Left renal pelvis (tissue), 4 donors: ENCODE data around the gene CCIN. TPM values are rescaled to one million over a fixed set of nuclear protein-coding genes. Genes with fewer than 3 reads are reported as not detected.
A peak's percentile ranks its signal among the peaks of the same experiment; 100 is the strongest.
"Not testable (repeated sequence)": the region's sequence is repeated elsewhere in the genome, so short reads cannot be mapped to it uniquely, and the experiment has no call there.

Experiments
- DNase-seq, 4 donors: peaks; one replicate each; pipeline ENCODE4 v3.0.0-alpha.2; 2013; ENCODE audit warnings: low read depth in 4 of 4, low spot score in 3 of 4
- polyA plus RNA-seq, 4 donors: library from polyadenylated mRNA; unstranded; fragments of 120-200 nt; gene quantifications; one replicate each; pipeline ENCODE4 v1.2.1, GENCODE V29; 2013; ENCODE audit not compliant: insufficient read length in 4 of 4

The CCIN gene
- polyA plus RNA-seq, 4 donors: 0.36 to 0.55 (median 0.50) TPM

DNA sequence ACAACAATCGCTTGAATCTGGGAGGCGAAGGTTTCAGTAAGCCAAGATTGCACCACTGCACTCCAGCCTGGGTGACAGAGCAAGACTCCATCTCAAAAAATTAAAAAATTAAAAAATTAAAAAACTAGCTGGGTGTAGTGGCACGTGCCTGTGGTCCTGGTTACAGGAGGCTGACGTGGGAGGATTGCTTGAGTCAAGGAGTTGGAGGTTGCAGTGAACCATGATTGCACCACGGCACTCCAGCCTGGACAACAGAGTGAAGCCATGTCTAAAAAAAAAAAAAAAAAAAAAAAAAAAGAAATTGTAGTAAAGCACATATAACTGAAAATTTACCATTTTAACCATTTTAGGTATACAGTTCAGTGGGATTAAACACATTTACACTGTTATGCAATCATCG is 13.1 kb upstream of the CCIN start:
- DNase-seq: no peak

DNA sequence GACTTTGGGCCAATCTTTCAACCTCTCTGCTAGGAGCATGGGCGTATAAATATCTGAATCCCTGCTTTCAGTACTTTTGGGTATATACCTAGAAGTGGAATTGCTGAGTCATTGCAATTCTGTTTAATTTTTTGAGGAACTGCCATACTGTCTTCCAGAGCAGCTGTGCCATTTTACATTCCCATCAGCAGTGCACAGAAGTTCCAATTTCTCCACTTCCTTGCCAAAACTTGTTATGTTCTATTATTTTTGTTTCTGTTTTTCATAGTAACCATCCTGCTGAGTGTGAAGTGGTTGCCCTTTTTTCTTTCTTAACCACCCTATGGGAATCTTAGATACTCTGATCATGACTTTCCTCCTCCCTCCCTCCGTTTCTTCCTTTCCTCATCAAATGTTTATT is 11.1 kb upstream of the CCIN start:
- DNase-seq: no peak

DNA sequence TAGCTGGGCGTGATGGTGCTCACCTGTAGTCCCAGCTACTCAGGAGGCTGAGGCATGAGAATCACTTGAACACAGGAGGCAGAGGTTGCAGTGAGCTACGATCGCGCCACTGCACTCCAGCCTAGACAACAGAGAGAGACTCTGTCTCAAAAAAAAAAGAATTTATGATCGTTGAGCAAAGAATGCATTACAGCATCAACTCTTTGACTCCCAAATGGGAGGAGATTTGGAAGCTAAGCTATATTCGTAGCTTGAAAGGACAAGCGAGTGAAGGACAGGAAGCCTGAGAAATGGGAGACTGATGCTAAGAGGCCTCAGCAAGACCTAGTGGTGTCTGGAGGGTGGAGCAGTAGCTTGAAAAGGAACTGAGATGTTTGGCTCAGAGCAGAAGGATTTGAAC is 10.3 kb upstream of the CCIN start:
- DNase-seq: no peak

DNA sequence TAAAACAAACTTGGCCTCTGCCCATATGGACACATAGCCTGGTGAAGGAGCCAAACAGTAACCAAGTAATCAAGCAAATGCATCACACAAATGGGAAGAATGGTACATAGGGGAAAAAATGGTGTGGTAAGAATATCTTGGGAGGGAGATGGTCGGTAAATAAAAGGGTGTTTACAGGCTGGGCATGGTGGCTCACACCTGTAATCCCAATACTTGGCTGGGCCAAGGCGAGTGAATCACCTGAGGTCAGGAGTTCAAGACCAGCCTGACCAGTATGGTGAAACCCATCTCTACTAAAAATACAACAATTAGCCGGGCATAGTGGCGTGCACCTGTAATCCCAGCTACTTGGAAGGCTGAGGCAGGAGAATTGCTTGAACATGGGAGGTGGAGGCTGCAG is 9.7 kb upstream of the CCIN start:
- DNase-seq: not testable (repeated sequence)

DNA sequence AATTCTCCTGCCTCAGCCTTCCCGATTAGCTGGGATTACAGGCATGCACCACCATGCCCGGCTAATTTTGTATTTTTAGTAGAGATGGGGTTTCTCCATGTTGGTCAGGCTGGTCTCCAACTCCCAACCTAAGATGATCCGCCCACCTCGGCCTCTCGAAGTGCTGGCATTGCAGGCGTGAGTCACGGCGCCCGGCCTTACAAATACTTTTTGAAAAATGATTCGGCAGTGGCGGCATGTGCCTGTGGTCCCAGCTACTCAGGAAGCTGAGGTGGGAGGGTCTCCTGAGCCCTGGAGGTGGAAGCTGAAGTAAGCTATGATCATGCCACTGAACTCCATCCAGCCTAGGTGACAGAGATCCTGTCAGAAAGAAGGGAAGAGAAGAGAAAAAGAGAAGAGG is 9.1 kb upstream of the CCIN start:
- not testable (repeated sequence) for DNase-seq

DNA sequence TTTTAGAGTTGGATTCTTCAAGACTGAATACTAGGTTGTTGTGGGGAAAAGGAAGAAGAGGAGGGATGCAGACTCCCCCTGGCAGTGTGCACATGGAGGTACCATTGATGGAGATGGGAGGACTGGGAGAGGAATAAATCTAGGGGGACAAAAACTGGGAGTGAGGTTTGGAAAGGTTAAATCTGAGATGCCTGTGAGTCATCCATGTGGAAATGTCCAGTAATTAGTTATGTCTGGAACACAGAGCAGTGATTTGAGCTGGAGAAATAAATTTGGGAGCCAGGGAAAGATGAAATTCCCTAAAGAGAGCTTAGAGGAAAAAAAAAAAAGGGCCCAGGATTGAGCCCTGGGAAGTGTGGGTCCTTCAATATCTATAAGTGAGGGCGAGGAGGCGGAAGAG is 8.0 kb upstream of the CCIN start:
- DNase-seq: no peak

DNA sequence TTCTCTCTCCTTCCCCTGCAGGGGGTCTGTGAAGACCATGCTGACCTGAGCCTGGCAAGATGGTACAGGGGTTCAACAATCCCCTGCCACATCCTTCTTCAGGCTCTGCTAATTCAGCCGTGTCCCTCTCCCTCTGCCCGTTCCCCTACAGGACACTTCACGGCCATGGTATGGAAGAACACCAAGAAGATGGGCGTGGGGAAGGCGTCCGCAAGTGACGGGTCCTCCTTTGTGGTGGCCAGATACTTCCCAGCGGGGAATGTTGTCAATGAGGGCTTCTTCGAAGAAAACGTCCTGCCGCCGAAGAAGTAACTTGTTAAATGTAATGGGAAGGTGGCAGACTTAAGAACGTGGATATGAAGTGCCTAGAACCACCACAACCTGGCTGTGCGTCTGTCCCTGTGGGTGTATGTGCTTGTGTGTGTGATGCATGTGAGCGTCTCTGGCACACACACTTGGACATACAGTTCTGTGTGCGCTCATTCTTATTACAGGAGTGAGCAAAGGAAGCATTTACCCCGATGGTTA is 6.9 kb upstream of the CCIN start:
- DNase-seq: no peak

DNA sequence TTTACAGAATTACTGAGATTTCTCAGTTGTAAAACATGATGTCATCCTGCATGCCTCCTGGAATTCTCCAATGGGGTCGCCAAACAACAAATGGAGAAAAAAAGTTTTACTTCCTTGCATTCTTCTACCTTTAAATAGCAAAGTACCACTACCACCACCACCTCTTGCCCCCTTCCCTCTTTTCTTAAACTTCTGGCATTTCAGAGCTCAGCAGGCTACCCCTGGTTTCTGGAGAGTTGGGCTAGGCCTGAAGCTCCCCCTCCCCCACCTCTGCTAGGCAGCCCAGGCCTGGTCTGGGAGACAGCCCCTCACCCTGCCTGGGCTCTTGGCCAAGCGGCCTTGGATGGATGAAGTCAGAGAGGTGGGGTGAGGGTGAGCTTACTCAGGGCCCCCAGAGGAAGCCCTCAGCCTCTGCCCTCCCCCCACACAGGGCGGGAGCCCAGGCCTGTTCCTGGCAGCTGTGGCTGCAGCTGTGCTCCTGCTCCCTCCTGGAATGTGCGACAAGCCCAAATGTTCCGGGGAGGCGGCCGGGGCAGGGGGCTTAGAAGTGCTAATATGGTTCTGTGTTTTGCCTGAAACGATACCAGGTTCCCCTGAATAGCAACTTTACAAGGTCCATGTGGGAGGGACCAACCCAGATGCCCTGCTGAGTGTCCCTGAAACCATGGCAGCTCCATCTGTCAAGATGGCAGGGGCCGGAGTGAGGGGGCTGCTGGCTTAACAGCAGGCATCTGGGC is 6.0 kb upstream of the CCIN start:
- peak; percentile 74 to 82 (median 80) for DNase-seq

DNA sequence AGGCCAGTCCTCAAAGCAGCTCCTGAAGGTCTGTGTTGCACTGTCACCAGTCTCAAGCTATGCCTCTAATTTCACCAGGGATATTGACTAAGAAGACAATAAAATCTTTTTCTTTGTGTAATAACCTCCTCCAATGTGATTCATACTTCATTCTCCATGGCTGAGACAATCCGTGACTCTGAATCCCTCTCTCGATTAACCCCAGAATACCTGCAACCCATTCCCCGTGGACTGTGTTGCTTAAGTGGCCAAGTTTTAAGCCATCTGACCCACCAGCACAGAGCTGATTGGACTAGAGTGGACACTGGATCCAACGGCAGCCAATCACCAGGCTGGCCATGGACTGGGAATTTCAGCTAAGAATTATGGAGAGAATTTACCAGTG is 5.4 kb upstream of the CCIN start:
- no peak for DNase-seq

DNA sequence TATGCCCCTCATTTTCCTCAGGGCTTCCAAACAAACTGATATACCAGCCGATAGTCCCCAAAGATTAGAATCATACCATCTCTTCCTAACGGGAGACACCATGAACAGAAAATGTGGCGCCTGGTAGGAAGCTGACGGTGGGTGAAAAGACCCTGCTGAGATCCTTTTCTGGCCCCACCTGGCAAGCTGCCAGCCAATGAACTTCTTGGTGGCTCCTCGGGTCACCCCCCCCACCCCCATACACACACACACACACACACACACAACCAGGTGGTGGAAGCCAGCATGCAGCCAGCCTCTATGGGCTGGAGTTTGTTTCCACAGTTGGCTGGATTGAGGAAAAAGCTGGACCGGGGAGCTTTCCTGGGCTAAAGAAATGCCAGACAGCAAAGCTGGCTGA is 4.8 kb upstream of the CCIN start:
- DNase-seq: no peak

DNA sequence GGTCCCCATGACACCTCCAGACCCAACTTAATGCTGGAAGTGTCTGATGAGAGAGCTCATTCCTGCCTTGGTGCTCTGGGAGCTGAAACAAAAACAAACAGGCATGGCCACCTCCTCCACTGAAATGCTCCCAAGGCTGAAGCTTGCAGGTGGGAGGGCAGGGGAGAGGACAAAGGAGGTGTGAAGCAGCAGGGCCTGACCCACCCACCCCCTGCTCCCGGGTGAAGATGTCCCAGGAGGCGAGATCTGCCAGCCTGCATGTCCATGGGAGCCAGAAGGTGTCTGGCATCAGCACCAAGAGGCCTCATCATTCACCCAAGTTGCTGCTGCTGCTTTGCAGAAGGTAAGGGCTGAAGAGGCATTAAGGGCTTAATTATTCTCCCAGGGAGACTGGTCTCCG is 4.2 kb upstream of the CCIN start:
- no peak for DNase-seq

DNA sequence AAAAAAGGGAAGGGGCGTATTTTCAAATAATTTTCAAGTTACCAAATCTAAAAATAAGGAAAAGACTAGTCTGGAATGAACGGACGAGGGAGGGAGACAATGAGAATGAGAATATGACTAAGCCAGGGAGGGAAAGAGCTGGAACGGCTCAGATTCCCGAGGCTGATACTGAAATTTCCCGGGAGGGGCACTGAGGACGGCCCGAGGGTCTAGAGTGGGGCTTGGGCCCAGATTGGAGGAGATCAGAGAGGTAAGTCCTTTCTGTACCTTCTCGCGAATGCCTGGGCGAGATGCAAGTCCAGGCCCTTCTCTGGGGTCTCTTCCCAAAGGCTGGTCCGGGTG is 3.4 kb upstream of the CCIN start:
- no peak for DNase-seq

DNA sequence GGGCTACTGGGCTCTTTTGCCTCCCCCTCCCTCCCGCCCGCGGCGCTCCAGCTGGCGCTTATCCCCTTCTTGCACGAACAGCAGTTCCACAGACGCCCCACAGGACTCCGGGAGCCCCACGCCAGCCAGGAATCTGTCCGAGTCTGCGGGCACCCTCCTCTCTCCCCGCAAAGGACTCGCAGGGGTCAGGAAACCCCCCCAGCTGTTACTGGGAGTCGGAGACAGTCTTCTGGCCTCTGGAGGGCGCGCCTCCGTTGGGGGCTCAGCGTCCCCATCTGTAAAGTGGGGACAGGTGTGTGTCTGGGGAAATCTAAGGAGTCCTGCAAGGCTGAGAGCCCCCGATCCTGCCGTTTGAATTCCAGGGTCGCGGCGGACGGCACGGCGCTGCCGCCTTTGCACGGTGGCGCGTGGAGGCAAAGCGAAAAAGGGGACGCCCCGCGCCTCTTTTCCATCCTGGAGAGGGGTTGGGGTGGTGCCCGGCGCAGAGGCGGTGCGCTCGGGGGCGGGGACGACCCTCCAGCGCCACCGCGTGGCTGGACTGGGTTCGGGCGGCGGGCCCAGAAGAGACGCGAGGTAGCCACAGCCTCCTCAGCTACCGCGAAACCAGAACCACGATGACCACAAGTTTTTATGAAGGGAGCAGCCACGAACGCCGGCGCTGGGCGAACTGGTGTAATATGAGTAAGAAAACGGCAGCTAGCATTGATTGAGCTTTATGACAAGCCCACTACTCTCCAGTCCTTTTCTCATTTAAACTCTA is 2.8 kb upstream of the CCIN start:
- peak in 1 of 4 donors; percentile 48 for DNase-seq

DNA sequence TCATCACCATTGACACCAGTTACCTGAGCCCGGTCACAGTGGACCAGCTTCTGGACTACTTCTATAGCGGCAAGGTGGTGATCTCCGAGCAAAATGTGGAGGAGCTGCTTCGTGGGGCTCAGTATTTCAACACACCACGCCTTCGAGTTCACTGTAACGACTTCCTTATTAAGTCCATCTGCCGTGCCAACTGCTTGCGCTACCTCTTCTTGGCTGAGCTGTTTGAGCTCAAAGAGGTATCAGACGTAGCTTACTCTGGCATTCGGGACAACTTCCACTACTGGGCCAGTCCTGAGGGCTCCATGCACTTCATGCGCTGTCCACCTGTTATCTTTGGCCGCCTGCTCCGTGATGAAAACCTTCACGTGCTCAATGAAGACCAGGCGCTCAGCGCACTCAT is 520 bp downstream of the CCIN start:
- no peak for DNase-seq

DNA sequence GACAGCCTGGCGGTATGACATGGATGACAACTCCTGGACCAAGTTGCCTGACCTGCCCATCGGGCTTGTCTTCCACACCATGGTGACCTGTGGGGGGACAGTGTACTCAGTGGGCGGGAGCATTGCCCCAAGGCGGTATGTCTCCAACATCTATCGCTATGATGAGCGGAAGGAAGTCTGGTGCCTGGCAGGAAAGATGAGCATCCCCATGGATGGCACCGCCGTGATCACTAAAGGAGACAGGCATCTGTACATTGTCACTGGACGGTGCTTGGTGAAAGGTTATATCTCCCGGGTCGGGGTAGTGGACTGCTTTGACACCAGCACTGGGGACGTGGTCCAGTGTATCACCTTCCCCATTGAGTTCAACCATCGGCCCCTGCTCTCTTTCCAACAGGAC is 1.3 kb downstream of the CCIN start:
- no peak for DNase-seq

DNA sequence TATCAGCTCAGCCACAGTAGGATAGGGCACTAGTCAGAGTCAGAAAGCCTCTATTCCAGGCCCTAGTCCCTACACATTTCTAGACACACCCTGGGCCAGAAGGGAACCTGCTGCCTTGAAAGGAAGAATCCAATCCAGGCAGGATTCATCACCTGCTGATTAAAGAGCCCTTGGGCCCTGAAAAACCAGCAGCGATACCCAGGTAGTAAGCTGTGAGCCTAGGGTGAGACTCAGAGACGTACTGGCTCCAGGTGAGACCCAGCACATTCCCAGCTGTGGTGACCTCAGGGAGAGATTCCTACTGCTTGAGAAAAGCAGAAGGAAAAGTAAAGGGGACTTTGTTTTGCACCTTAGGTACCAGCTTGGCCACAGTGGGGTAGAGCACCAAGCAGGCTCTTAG is 4.7 kb downstream of the CCIN start:
- no peak for DNase-seq

DNA sequence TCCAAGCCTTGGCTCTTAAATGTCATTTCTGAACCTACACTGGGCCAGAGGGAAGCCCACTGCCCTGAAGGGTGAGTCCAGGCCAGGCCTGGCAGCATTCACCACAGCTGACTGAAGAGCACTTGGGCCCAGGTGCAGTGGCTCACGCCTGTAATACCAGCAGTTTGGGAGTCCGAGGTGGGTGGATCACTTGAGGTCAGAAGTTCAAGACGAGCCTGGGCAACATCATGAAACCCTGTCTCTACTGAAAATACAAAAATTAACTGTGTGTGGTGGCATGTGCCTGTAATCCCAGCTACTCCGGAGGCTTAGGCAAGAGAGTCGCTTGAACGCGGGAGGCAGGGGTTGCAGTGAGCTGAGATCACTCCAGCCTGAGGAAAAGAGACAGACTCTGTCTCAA is 5.1 kb downstream of the CCIN start:
- no peak for DNase-seq

DNA sequence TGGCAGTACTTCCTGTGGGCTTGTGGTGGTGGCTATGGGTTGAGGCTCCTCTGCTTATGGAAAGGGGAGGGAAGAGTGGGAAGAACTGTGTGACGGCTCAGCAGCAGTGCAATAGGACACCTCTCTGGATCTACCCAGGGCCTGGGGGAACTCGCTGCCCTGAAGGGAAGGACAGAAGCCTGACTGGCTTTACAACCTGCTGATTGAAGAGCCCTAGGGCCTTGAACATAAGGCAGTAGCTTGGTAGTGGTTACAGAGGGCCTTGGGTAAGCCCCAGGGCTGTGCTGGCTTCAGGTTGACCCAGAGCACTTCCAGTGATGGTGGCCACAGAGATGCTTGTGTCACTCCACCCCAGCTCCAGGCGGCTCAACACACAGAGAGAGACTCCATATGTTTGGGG is 5.5 kb downstream of the CCIN start:
- no peak for DNase-seq

DNA sequence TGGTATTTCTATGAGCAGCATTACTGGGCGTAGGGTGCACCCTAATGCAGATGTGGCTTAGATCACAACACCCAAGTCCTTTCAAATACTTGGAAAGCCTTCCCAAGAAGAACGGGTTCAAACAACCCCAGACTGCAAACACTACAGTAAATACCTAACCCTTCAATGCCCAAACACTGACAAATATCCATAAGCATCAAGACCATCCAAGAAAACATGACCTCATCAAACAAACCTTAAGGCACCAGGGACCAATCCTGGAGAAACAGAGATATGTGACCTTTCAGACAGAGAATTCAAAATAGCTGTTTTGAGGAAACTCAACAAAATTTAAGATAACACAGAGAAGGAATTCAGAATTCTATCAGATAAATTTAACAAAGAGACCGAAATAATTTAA is 6.0 kb downstream of the CCIN start:
- not testable (repeated sequence) for DNase-seq

DNA sequence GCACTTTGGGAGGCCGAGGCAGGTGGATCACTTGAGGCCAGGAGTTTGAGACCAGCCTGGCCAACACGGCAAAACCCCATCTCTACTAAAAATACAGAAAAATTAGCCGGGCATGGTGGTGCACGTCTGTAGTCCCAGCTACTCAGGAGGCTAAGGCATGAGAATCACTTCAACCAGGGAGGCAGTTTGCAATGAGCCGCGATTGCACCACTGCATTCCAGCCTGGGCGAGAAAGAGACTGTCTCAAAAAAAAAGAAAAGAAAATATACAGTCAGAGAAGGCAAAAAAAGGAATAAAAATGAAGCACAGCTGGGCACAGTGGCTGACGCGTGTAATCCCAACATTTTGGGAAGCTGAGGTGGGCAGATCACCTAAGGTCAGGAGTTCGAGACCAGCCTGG is 7.3 kb downstream of the CCIN start:
- not testable (repeated sequence) for DNase-seq

DNA sequence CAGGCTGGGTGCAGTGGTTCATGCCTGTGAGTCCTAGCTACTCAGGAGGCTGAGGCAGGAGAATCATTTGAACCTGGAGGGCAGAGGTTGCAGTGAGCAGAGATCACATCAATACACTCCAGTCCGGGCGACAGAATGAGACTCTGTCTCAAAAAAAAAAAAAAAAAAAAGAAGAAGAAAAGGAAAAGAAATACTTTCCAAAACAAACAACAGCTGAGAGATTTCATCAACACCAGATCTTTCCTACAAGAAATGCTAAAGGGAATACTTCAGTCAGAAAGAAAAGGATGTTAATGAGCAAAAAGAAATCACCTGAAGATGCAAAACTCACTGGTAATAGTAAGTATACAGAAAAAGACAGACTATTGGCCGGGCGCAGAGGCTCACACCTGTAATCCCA is 8.4 kb downstream of the CCIN start:
- no peak for DNase-seq

DNA sequence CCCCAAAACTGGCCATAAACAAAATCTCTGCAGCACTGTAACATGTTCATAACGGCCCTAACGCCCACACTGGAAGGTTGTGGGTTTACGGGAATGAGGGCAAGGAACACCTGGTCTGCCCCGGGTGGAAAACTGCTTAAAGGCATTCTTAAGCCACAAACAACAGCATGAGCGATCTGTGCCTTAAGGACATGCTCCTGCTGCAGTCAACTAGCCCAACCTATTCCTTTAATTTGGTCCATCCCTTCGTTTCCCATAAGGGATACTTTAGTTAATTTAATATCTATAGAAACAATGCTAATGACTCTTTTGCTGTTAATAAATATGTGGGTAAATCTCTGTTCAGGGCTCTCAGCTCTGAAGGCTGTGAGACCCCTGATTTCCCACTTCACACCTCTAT is 11.1 kb downstream of the CCIN start:
- not testable (repeated sequence) for DNase-seq
